GM12878 (cell line): Measurements from ENCODE around the gene CTSE. TPM values are rescaled to one million over a fixed set of nuclear protein-coding genes. Genes with fewer than 3 reads are reported as not detected.

Experiments used
- ATAC-seq: fragments of 200-7000 bp; cut with Tn5 transposase; 3 replicates; pipeline ENCODE4 v1.9.1; 2020; ENCODE audit warnings: mild to moderate bottlenecking, moderate library complexity
- BruUV-seq: library from RNA; stranded (reverse); fragments of 400-500 nt; replicated peaks from 2 replicates; lab custom pipeline; 2021; lab: Mats Ljungman, UMichigan
- CTCF ChIA-PET: fragments of 300-600 bp; sonication (Branson Sonifier 250); formaldehyde crosslinking; extraction: SDS; loops from one replicate; lab custom pipeline; 2021; ENCODE audit warnings: inconsistent platforms; lab: Yijun Ruan, JAX
- POLR2A ChIA-PET: fragments of 350-600 bp; formaldehyde crosslinking; extraction: SDS; loops from one replicate; lab custom pipeline; 2021; ENCODE audit warnings: inconsistent platforms; lab: Charles Lee
- RAD21 ChIA-PET: fragments of 300-600 bp; sonication (Branson Sonifier 250); formaldehyde crosslinking; loops from one replicate; lab custom pipeline; 2023; ENCODE audit warnings: antibody characterized with exemption; ENCODE audit not compliant: unreplicated experiment; lab: Charles Lee
- SMC1A ChIA-PET: fragments of 300-600 bp; sonication (Branson Sonifier 250); formaldehyde crosslinking; loops from one replicate; lab custom pipeline; 2023; ENCODE audit not compliant: unreplicated experiment, uncharacterized antibody; lab: Charles Lee
- DNase-seq: peaks from one replicate; pipeline ENCODE4 v3.0.0-alpha.2; 2011; ENCODE audit warnings: low read depth, low spot score
- FAIRE-seq: peaks from 3 replicates; lab custom pipeline; 2011; peaks lifted over from hg19 to GRCh38; lab: Jason Lieb, UNC
- H2AFZ ChIP-seq: 2 replicates; pipeline ENCODE4 v1.6.0; 2011; ENCODE audit warnings: low read depth, low read length, control low read depth; ENCODE audit not compliant: control insufficient read depth
- H3K27ac ChIP-seq: 2 replicates; pipeline ENCODE4 v1.5.1; 2011; ENCODE audit warnings: control low read depth; ENCODE audit not compliant: control insufficient read depth, insufficient read depth
- H3K27me3 ChIP-seq, 2 experiments: replicated peaks in 1 of 2; 2 replicates each; pipeline versions ENCODE4 v1.6.0 to v1.6.1; 2011; ENCODE audit warnings: low read length in 1 of 2; ENCODE audit not compliant: control insufficient read depth in 2 of 2, insufficient read depth in 2 of 2
- H3K36me3 ChIP-seq, 2 experiments: 2 replicates each; pipeline ENCODE4 v1.5.1; 2011; ENCODE audit warnings: low read length in 1 of 2; ENCODE audit not compliant: control insufficient read depth in 2 of 2, insufficient read depth in 2 of 2
- H3K4me1 ChIP-seq: 2 replicates; pipeline ENCODE4 v1.6.1; 2011; ENCODE audit warnings: mild to moderate bottlenecking, low read length, moderate library complexity, mixed read lengths; ENCODE audit not compliant: control insufficient read depth, insufficient read depth
- H3K4me2 ChIP-seq: 2 replicates; pipeline ENCODE4 v1.6.0; 2011; ENCODE audit warnings: control low read depth; ENCODE audit not compliant: control insufficient read depth, insufficient read depth
- H3K4me3 ChIP-seq: fragments of 200-600 bp; sonication (generic); 2 replicates; pipeline ENCODE4 v1.5.1; 2016
- H3K79me2 ChIP-seq: 2 replicates; pipeline ENCODE4 v1.6.0; 2011; ENCODE audit warnings: low read length; ENCODE audit not compliant: control insufficient read depth, insufficient read depth
- H3K9ac ChIP-seq: 2 replicates; pipeline ENCODE4 v1.8.0; 2011; ENCODE audit warnings: low read length, control low read depth, mixed read lengths; ENCODE audit not compliant: control insufficient read depth, insufficient read depth
- H3K9me3 ChIP-seq: replicated peaks from 3 replicates; pipeline ENCODE4 v1.5.1; 2011; ENCODE audit warnings: mild to moderate bottlenecking, low read length; ENCODE audit not compliant: control insufficient read depth, insufficient read depth
- H4K20me1 ChIP-seq: 2 replicates; pipeline ENCODE4 v1.6.0; 2011; ENCODE audit not compliant: control insufficient read depth, insufficient read depth
- IRF4 ChIP-seq: IDR thresholded peaks from 2 replicates; pipeline ENCODE4 v1.6.1; 2011; ENCODE audit warnings: low read depth, low read length
- MYC ChIP-seq: IDR thresholded peaks from 2 replicates; pipeline ENCODE4 v1.6.1; 2011; ENCODE audit warnings: mild to moderate bottlenecking, low read length, moderate library complexity, inconsistent platforms; ENCODE audit not compliant: insufficient read depth, insufficient replicate concordance, insufficient read length, severe bottlenecking
- RUNX3 ChIP-seq: IDR thresholded peaks from 2 replicates; pipeline ENCODE4 v1.6.1; 2012; ENCODE audit warnings: low read length, inconsistent platforms
- SPI1 ChIP-seq: IDR thresholded peaks from 2 replicates; pipeline ENCODE4 v1.6.1; 2011; ENCODE audit warnings: low read depth, mild to moderate bottlenecking, low read length, moderate library complexity, borderline replicate concordance; ENCODE audit not compliant: insufficient read depth
- WGBS: methylation state at CpG from one replicate; pipeline ENCODE4 v1.1.6; 2016; ENCODE audit warnings: low lambda C conversion rate; ENCODE audit not compliant: insufficient replicate concordance, insufficient coverage; ENCODE audit errors: missing lambda C conversion rate; 5-methylcytosine and 5-hydroxymethylcytosine counted together
- in situ Hi-C: fragments of 300-500 bp; cut with MboI; formaldehyde crosslinking; loops from 9 replicates; pipeline ENCODE4 v1.14.3; 2018; ENCODE audit warnings: mixed read lengths
- intact Hi-C: fragments of 100-400 bp; cut with micrococcal nuclease; formaldehyde crosslinking; loops from one replicate; pipeline ENCODE4 v1.14.2; 2022; ENCODE audit not compliant: unreplicated experiment
- polyA plus RNA-seq, 11 experiments: library from polyadenylated mRNA; depleted of rRNA in 4 of 11; unstranded in 6 of 11; stranded (reverse) in 5 of 11; fragments of >200 nt; fragmentation: Nextera tagmentation in 4 of 11; fragmentation: Illumina TruSeq in 1 of 11; extraction: Ambion mirVana in 4 of 11; extraction: Trizol in 1 of 11; gene quantifications; 1 replicate in 1 of 11; 2 replicates in 10 of 11; pipeline versions ENCODE4 v1.2.1 to v1.2.3, GENCODE V29; 2011 to 2016; ENCODE audit warnings: inconsistent platforms in 2 of 11, missing spikeins in 2 of 11, low read depth in 1 of 11
- total RNA-seq, 4 experiments: library from RNA; depleted of rRNA in 3 of 4; stranded (reverse); fragments of >200 nt in 3 of 4; fragmentation: Illumina TruSeq in 1 of 4; extraction: Trizol in 1 of 4; gene quantifications; 2 replicates each; pipeline versions ENCODE4 v1.2.1 to v1.2.3, GENCODE V29; 2013 to 2021

The CTSE gene
- total and polyA plus RNA-seq, 10 of the 15 experiments (the other 5 are each of a cell fraction or from before 2014, with no cell fraction given), result 0.26 TPM; not detected in 9

- H2AFZ ChIP-seq, result peak overlapping the region; percentile 11
- no peaks in the 10 kb centered on the region for H4K20me1 ChIP-seq
- in situ Hi-C loops (no loop called here), intact Hi-C loops (no loop called here)
- 31% methylated on average over 7 of the region's 7 CpGs for WGBS
- SMC1A ChIA-PET, result interaction anchor here (0.6 to 3.6 kb wide), 6 partner anchors 9 to 66 kb away, joined by 4 to 19 read pairs (median 6); no protein-coding TSS in a partner anchor
- H3K4me1 ChIP-seq, result peaks cover 54% of the 10 kb centered on the region
- POLR2A ChIA-PET, result interaction anchor here (0.6 to 0.7 kb wide), 2 partner anchors 11 to 34 kb away, joined by 3 to 4 read pairs; no protein-coding TSS in a partner anchor
- no peaks in the 10 kb centered on the region; a peak in 1 of 4 replicates for H3K36me3 ChIP-seq
- H3K27ac ChIP-seq, result peak overlapping the region; percentile 34; the same call in 1 of the 2 replicates
- no peak overlapping the region for H3K9ac ChIP-seq
- peak; percentile 57 for FAIRE-seq
- peaks cover 15% of the 10 kb centered on the region for H3K79me2 ChIP-seq
- H3K27me3 ChIP-seq, result no peaks in the 10 kb centered on the region; a peak in 1 of 4 replicates
- no peaks in the 10 kb centered on the region for H3K9me3 ChIP-seq
- peak; percentile 46; the same call in 1 of the 2 replicates for TF ChIP-seq SPI1
- 0 out of 2 replicates have a peak, but pooled peaks have one; percentile 20 for TF ChIP-seq RUNX3
- TF ChIP-seq IRF4, result no peak
- TF ChIP-seq MYC, result no peak
- RAD21 ChIA-PET, result interaction anchor here (1.0 to 2.3 kb wide), 3 partner anchors 9 to 67 kb away, joined by 3 to 13 read pairs (median 7); no protein-coding TSS in a partner anchor
- H3K4me3 ChIP-seq, result 0 out of 2 replicates have a peak overlapping the region, but pooled peaks have one; percentile 12
- ATAC-seq, result peak; percentile 22; the same call in 1 of the 3 replicates
- no peak for DNase-seq
- no TSS peak for BruUV-seq
- CTCF ChIA-PET, result interaction anchor here (0.7 to 3.0 kb wide), 5 partner anchors 9 to 249 kb away, joined by 3 to 20 read pairs (median 4); no protein-coding TSS in a partner anchor
- peak overlapping the region; percentile 19 for H3K4me2 ChIP-seq
Observed at GRCh38 chr1:206039046-206039973, 15.6 kb upstream of the CTSE start.
